ENCODE data around the gene TCF25. TPM values are rescaled to one million over a fixed set of nuclear protein-coding genes. Genes with fewer than 3 reads are reported as not detected.

TCF25 gene
- total RNA-seq, 4 donors from 2014 or later, result 60.3 to 221 (median 126) TPM

DNA sequence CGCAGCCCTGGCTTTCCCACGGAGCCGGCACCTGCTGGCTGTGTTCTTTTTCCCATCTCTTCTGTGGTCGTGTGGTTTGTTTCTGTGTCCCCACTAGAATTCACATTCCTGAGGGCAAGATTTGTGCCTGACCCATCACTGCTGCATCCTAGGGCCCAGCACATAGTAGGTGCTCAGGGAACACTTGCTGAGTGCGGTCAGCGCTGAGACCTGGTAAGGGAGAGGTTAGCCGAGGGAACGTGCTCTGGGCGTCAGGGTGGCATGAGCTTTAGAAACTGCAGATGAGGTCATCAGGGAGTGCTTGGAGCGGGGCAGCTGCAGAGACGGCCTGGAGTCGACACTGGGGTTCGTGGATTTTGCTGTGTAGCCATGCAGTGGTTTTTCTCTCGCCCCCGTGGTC lies 81.1 kb downstream of the TCF25 start:
- intact Hi-C loops (cut with DNase I; ENCODE audit: low total_unique reads), result no loop called here
- Histone ChIP-seq H3K27me3 (no peaks in the 10 kb centered on the region), H3K9me3 (no peaks in the 10 kb centered on the region), H3K27ac (no peak overlapping the region), H3K4me3 (no peak overlapping the region), H3K4me1 (peaks cover 0 to 4% of the 10 kb centered on the region in 2 donors), H3K36me3 (no peaks in the 10 kb centered on the region)
- DNase-seq, result no peak
- TF ChIP-seq POLR2A (IDR thresholded peaks at IDR 0.05), result no peak

DNA sequence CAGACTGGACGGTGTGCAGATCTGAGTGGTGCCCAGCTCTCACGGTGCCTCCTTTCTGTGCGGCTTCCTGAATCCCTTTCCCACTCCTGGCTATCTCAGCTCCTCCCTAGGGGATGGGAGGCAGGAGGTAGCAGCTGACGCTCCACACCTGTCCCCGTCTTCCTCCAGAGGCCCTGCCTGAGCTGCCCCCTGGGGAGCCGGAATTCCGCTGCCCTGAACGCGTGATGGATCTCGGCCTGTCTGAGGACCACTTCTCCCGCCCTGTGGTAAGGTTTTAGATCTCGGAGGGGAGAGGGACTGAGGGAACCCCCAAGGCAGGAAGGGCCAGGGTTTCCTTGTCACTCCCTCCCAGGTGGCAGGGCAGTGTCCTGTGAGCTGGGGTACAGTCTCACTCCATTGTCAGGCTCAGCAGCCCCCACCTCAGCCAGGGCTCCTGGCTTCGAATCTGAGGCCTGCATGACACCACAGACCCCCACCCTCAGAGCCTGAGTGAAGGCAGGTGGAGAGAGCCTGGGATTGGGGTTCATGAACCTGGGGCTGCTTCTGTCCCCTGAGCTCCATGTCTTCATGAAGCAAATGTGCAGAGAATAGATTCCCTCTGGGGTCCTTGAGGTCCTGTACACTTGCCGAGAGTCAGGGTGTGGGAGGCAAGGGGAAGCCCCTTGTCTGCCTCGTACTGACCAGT lies 81.8 kb downstream of the TCF25 start:
- no peak for DNase-seq
- intact Hi-C loops (cut with DNase I; ENCODE audit: low total_unique reads), result no loop called here
- Histone ChIP-seq H3K36me3 (no peaks in the 10 kb centered on the region), H3K9me3 (no peaks in the 10 kb centered on the region), H3K4me3 (no peak overlapping the region), H3K4me1 (no peaks in the 10 kb centered on the region), H3K27me3 (no peaks in the 10 kb centered on the region), H3K27ac (no peak overlapping the region)
- TF ChIP-seq, protein P1, sequence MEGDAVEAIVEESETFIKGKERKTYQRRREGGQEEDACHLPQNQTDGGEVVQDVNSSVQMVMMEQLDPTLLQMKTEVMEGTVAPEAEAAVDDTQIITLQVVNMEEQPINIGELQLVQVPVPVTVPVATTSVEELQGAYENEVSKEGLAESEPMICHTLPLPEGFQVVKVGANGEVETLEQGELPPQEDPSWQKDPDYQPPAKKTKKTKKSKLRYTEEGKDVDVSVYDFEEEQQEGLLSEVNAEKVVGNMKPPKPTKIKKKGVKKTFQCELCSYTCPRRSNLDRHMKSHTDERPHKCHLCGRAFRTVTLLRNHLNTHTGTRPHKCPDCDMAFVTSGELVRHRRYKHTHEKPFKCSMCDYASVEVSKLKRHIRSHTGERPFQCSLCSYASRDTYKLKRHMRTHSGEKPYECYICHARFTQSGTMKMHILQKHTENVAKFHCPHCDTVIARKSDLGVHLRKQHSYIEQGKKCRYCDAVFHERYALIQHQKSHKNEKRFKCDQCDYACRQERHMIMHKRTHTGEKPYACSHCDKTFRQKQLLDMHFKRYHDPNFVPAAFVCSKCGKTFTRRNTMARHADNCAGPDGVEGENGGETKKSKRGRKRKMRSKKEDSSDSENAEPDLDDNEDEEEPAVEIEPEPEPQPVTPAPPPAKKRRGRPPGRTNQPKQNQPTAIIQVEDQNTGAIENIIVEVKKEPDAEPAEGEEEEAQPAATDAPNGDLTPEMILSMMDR (IDR thresholded peaks at IDR 0.05), result no peak

DNA sequence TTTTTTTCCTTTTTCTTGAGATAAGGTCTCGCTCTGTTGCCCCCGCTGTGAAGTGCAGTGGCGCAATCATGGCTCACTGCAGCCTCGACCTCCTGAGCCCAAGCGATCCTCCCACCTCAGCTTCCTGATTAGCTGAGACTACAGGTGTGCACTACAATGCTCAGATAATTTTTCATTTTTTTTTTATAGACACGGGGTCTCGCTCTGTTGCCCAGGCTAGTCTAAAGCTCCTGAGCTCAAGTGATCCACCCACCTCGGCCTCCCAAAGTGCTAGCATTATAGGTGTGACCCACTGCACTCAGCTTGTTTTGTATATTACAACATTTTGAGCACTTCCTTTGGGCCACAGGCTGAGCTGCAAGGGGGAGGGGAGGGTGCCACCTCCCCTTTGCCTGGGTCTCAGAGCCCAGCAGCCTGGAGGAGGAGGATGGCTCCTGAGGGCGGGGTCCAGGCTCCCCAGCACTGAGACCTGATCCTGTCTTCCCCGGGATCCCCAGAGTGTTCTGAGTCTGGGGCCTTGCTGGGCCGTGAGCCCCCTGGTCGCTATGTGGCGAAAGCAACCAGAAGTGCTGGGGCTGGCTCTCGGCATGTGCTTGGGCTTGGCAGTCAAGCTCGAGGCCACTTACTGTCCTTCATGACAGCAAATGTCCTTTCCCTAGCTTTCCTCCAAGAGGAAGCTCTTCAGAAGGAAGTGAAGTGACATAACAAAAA lies 83.3 kb downstream of the TCF25 start:
- Histone ChIP-seq H3K9me3 (no peaks in the 10 kb centered on the region), H3K27me3 (no peaks in the 10 kb centered on the region), H3K4me1 (no peaks in the 10 kb centered on the region), H3K4me3 (no peak overlapping the region), H3K36me3 (no peaks in the 10 kb centered on the region), H3K27ac (no peak overlapping the region)
- intact Hi-C loops (cut with DNase I; ENCODE audit: low total_unique reads), result no loop called here
- DNase-seq, result no peak
- TF ChIP-seq, protein P1 (IDR thresholded peaks at IDR 0.05), result no peak
- TF ChIP-seq POLR2A (IDR thresholded peaks at IDR 0.05), result no peak

DNA sequence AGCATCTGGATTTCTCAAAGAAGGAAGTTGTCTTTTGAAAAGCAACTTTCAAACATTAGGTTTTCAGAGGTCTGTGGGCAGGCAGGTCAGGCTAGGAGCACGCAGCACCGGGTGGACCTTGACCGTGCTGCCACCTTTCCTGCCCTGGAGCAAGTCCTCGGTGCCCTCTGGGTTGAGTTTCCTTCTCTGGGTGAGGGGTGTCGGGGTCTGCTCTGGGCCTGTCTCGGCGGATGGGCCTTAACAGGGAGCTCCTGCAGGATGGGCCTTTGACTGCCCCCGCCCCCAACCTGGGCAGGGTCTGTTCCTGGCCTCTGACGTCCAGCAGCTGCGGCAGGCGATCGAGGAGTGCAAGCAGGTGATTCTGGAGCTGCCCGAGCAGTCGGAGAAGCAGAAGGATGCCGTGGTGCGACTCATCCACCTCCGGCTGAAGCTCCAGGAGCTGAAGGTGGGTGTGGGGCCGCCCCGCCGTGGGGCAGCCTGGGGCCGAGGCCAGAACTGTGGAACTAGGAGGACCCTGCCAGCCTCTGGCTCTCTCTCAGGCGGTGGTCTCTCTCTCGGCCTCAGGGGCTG lies 83.9 kb downstream of the TCF25 start:
- H3K4me1 ChIP-seq, result no peaks in the 10 kb centered on the region
- H3K4me3 ChIP-seq, result no peak overlapping the region
- intact Hi-C loops (cut with DNase I; ENCODE audit: low total_unique reads), result no loop called here
- no peaks in the 10 kb centered on the region for H3K27me3 ChIP-seq
- no peaks in the 10 kb centered on the region for H3K9me3 ChIP-seq
- TF ChIP-seq, protein P1 (IDR thresholded peaks at IDR 0.05), result no peak
- TF ChIP-seq POLR2A (IDR thresholded peaks at IDR 0.05), result no peak
- no peaks in the 10 kb centered on the region for H3K36me3 ChIP-seq
- no peak for DNase-seq
- no peak overlapping the region for H3K27ac ChIP-seq

DNA sequence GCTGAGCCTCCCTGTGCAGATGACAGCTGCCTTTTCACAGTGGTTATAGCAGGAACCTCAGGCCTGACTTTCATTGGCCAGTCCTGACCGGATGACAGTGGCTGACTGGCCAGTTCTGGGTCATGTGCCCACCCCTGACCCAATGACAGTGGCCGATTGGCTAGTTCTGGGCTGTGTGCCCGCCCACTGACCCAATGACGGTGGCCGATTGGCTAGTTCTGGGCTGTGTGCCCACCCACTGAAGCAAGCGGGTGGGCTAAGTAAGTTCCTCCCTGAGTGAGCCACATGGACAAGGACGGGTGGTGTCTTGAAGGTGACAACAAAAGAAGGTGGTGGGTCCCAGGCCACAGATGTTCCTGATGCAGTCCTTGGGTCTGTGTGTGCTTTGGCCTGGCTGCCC lies 84.7 kb downstream of the TCF25 start:
- no peaks in the 10 kb centered on the region for H3K27me3 ChIP-seq
- no peaks in the 10 kb centered on the region for H3K4me1 ChIP-seq
- no peaks in the 10 kb centered on the region for H3K36me3 ChIP-seq
- no peak for DNase-seq
- intact Hi-C loops (cut with DNase I; ENCODE audit: low total_unique reads), result no loop called here
- no peaks in the 10 kb centered on the region for H3K9me3 ChIP-seq
- no peak overlapping the region for H3K4me3 ChIP-seq
- TF ChIP-seq, protein P1 (IDR thresholded peaks at IDR 0.05), result no peak
- no peak for TF ChIP-seq POLR2A (IDR thresholded peaks at IDR 0.05)
- no peak overlapping the region for H3K27ac ChIP-seq

All from uterus (tissue), 4 donors.